Measurements from ENCODE around the gene SEMA3D.

DNA sequence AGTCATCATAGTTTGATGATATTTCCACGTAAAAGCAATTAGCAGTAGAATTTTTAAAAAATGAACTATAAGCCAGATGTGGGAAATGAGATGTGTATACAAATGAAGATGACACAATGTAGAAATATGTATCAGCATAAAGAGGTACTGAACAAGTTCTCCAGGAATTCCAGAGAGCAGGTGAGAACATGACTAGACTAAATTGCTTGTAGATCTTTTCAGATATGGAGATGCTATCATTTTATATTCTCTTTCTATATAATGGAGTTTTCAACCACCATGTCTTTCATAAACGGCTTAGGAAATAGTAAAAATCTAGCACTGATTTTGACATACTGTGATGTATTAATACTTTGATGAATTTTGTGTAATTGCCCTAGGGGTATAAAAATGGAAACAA is 130.9 kb downstream of the SEMA3D start:
- TF ChIP-seq POLR2A (IDR thresholded peaks at IDR 0.05) = no peak
- TF ChIP-seq EP300 (IDR thresholded peaks at IDR 0.05) = no peak
- TF ChIP-seq, protein P1, sequence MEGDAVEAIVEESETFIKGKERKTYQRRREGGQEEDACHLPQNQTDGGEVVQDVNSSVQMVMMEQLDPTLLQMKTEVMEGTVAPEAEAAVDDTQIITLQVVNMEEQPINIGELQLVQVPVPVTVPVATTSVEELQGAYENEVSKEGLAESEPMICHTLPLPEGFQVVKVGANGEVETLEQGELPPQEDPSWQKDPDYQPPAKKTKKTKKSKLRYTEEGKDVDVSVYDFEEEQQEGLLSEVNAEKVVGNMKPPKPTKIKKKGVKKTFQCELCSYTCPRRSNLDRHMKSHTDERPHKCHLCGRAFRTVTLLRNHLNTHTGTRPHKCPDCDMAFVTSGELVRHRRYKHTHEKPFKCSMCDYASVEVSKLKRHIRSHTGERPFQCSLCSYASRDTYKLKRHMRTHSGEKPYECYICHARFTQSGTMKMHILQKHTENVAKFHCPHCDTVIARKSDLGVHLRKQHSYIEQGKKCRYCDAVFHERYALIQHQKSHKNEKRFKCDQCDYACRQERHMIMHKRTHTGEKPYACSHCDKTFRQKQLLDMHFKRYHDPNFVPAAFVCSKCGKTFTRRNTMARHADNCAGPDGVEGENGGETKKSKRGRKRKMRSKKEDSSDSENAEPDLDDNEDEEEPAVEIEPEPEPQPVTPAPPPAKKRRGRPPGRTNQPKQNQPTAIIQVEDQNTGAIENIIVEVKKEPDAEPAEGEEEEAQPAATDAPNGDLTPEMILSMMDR (IDR thresholded peaks at IDR 0.05) = no peak

Data from tibial nerve (tissue), 4 donors.